Left hindlimb (tissue), 1 donor: Measurements from ENCODE around the gene SMAP2.

Source experiments
- DNase-seq: peaks from one replicate; pipeline ENCODE4 v3.0.0-alpha.2; 2018

The SMAP2 gene

DNA sequence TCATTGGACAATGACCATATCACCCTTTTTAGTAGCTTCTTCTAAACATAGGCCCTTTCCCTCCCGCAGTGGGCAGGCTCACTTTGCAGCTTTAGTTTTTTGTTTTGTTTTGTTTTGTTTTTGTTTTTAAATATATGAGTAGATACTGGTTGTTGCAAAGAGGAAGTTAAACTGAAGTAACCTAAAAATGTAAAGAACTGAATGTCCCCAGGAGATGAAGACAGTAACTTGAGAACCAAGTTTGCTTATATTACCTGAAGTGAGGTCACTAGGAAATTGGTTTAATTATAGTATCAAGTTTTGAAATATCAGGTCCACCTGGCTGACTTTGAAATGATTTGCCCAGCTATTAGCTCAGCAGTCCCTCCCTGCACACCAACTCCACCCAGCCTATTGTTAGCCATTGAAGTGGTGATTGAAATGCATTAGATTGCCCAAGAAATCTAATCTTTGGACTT, 18.2 kb downstream of the SMAP2 start:
- DNase-seq = no peak

DNA sequence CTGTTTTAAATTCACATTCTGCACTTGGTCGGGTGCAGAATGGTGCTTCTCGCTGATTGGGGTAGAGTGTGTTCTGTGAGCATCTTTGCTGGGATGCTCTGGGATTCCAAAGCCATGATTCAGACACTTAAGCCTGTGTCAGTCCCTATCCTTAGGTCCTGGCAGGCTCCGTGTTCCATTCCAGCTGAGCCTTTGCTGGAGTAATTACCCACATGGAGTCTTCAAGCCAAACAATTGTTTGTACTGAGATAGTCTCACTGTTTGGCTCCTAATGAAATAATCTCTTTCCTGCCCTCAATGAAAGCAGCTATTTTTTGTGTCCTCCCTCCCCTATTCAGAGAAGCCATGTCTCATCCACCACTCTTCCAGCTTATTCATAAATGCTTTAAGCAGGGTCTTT, 18.7 kb downstream of the SMAP2 start:
- DNase-seq = no peak

- DNase-seq = no peak
These were observed 19.6 kb downstream of the SMAP2 start for GRCh38 chr1:40393173-40393572.

DNA sequence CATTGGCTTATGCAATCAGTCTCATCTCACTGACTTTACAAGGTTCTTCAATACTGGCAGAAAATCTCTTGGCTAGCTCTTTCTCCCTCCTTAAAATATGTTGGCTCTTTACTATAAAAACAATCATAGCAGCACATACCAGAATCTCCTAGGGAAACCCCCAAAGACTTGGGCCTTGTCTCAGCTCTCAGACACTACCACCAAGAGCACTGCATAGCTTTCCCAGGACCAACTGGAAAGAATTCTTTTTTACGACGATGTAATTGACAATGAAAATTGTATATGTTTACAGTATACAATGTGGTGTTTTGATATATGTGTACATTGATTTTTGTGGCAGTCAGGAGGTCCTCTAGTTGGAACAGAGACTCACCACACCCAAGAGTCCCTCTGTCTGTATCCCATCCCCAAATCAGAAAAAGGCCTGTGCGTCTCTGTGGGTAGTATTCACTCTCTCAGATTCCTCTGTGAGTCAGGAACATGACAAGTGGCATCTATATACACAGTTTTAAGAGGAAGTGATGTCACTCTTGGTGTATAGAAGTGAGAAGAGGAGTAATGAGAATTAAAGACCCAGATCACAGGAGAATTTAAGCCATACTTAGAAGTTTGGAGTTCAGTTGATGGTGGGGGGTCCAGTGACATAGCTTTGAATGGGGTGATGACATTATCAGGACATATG, 21.1 kb downstream of the SMAP2 start:
- no peak for DNase-seq

- DNase-seq = no peak
These were observed 22.0 kb downstream of the SMAP2 start for GRCh38 chr1:40395190-40396175.

GRCh38 chr1:40396420-40396819, 22.9 kb downstream of the SMAP2 start:
- no peak for DNase-seq

GRCh38 chr1:40397258-40397657, 23.7 kb downstream of the SMAP2 start:
- DNase-seq = no peak

DNA sequence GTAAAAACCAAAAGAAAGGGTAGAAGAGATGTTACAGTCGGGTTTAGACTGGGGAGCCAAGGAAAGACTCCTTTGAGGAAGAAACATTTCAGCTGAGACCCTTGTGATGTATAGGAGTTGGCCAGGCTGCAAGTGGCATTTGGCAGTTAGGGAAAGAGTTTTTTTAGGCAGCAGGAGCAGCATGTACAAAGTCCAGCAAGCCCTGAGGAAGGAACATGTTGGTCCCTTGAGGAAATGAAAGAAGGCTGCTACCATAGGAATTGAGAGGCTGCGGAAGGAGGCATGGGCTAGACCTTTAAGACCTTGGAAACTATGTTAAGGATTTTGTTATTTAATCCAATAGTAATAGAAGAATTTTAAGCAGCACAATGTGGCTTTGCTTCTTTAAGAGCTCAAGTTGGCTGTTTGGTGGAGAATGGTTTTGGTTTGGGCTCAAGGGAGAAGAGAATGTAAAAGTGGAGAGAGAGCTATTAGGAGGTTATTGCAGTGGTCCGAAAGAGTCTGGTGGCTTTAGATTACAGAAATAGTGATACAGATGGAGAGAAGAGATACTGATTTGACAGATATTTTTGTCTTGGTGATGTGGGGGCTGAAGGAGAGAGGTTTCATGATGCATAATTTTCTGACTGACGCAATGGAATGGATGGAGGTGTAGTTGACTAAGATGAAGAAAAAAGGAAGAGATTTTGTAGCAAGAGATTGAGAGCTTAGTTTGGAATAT, 26.6 kb downstream of the SMAP2 start:
- no peak for DNase-seq

GRCh38 chr1:40401473-40402201, 28.1 kb downstream of the SMAP2 start:
- no peak for DNase-seq

- no peak for DNase-seq
These were observed 31.3 kb downstream of the SMAP2 start for GRCh38 chr1:40404670-40405462.

DNA sequence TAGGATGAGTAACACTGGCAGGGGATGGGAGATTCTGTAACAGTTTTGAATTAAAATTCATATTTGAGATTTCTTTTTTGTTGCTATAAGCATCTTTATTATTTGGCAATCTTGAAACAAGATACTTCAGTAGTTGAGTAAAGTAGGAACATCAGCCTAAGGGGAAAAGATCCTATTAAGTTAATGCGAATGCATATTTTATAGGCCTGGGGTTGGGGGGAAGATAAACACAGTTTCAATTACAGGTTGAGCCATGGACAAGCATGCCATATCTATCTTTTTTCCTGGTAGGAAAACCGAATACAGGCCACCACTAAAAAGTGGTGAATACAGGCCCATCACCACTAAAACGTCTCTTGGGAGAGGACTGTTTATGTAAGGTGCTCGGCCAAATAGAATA, 32.3 kb downstream of the SMAP2 start:
- DNase-seq = no peak

- no peak for DNase-seq
These were observed 33.9 kb downstream of the SMAP2 start for GRCh38 chr1:40407453-40407852.

DNA sequence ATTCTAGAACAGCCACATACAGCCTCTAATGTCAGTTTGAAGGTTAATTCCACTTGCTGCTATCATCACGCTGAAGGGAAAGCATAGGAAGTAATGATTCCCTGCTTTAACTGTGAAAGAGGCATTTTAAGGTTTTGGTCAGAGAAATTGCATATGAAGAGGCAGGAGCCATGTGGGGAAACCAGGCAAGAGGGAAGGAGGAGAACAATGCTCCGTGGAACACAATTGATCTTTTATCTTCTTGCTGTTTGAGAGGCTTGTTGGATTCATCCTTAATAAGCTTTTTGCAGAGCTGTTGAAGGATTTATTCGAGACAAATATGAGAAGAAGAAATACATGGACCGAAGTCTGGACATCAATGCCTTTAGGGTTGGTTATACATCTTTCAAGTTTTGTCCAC, 35.9 kb downstream of the SMAP2 start:
- DNase-seq = no peak

GRCh38 chr1:40411294-40411693, 37.8 kb downstream of the SMAP2 start:
- DNase-seq = no peak

- no peak for DNase-seq
These were observed 38.3 kb downstream of the SMAP2 start for GRCh38 chr1:40411843-40412242.

DNA sequence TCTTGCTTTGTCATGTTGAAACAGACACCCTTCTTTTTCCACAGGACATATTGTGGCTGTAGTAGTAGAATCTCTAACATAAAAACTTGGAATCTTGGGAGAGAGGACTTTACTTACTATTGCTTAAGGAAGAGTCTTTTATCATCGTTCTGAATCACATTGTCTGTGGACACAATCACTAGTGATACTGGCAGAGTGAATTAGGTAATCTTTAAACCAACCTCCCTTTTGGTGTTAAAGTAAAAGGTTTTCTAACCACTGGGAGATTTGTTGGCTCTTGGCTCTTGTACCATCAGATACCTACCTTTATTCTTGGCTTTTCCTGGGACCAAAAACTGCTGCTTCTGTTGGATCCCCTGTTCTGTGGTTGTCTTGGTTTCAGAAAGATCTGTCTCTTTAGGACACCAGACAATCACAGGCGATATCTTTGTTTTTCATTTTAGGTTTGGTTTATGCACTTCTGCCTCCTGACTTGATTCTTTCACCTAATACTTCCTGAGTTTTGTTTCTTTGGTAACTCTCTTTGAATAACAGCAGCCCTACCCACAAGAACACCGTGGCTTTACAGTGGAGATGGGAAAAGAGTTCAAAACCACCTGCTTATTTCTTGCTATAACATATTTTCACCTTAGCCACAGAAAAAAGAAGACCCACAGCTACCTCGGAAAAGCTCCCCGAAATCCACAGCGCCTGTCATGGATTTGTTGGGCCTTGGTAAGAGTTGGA, 40.2 kb downstream of the SMAP2 start:
- no peak for DNase-seq

- DNase-seq = no peak
These were observed 40.8 kb downstream of the SMAP2 start for GRCh38 chr1:40414331-40414730.

GRCh38 chr1:40416709-40417108, 43.2 kb downstream of the SMAP2 start:
- no peak for DNase-seq

- no peak for DNase-seq
These were observed 48.2 kb downstream of the SMAP2 start for GRCh38 chr1:40421431-40422384.
